Smooth muscle cell (in vitro differentiated cells): ENCODE data around the gene RRAS2. TPM values are rescaled to one million over a fixed set of nuclear protein-coding genes. Genes with fewer than 3 reads are reported as not detected.

ENCODE experiments used
- DNase-seq: peaks from one replicate; lab custom pipeline; 2025; ENCODE audit not compliant: unreplicated experiment; lab: John Stamatoyannopoulos, UW
- H2AFZ ChIP-seq: fragments of 200-600 bp; sonication (generic); 2 replicates; pipeline ENCODE4 v1.6.0; 2016; ENCODE audit warnings: antibody characterized with exemption, low read depth, mild to moderate bottlenecking
- H3F3A ChIP-seq: fragments of 200-600 bp; sonication (generic); 2 replicates; pipeline ENCODE4 v1.6.0; 2017; ENCODE audit warnings: antibody characterized with exemption, low read depth
- H3K27ac ChIP-seq: fragments of 200-600 bp; sonication (generic); 2 replicates; pipeline ENCODE4 v1.5.1; 2016; ENCODE audit warnings: low read depth, mild to moderate bottlenecking
- H3K27me3 ChIP-seq: fragments of 200-600 bp; sonication (generic); 2 replicates; pipeline ENCODE4 v1.6.1; 2016; ENCODE audit warnings: low read depth, mild to moderate bottlenecking
- H3K36me3 ChIP-seq: fragments of 200-600 bp; sonication (generic); 2 replicates; pipeline ENCODE4 v1.5.1; 2016; ENCODE audit warnings: low read depth
- H3K4me1 ChIP-seq: fragments of 200-600 bp; sonication (generic); 2 replicates; pipeline ENCODE4 v1.5.1; 2016; ENCODE audit warnings: low read depth
- H3K4me2 ChIP-seq: fragments of 200-600 bp; sonication (generic); 2 replicates; pipeline ENCODE4 v1.6.0; 2016; ENCODE audit warnings: mild to moderate bottlenecking
- H3K4me3 ChIP-seq: fragments of 200-600 bp; sonication (generic); 2 replicates; pipeline ENCODE4 v1.5.1; 2016; ENCODE audit warnings: mild to moderate bottlenecking
- H3K79me2 ChIP-seq: fragments of 200-600 bp; sonication (generic); 2 replicates; pipeline ENCODE4 v1.6.0; 2016; ENCODE audit warnings: low read depth, mild to moderate bottlenecking
- H3K9ac ChIP-seq: fragments of 200-600 bp; sonication (generic); 2 replicates; pipeline ENCODE4 v1.6.0; 2016; ENCODE audit warnings: low read depth
- H3K9me3 ChIP-seq: fragments of 200-600 bp; sonication (generic); replicated peaks from 2 replicates; pipeline ENCODE4 v1.5.1; 2016; ENCODE audit warnings: low read depth
- H4K20me1 ChIP-seq: fragments of 200-600 bp; sonication (generic); 2 replicates; pipeline ENCODE4 v1.6.0; 2016; ENCODE audit warnings: low read depth
- CTCF ChIP-seq: fragments of 200-600 bp; sonication (generic); IDR thresholded peaks from 2 replicates; pipeline ENCODE4 v1.5.1; 2017; ENCODE audit warnings: borderline replicate concordance, mild to moderate bottlenecking, antibody characterized with exemption; ENCODE audit not compliant: insufficient read depth, poor library complexity, severe bottlenecking
- WGBS: methylation state at CpG from one replicate; pipeline ENCODE4 v1.1.7; 2016; ENCODE audit warnings: low lambda C conversion rate; 5-methylcytosine and 5-hydroxymethylcytosine counted together
- polyA plus RNA-seq: library from polyadenylated mRNA; unstranded; fragments of >200 nt; fragmentation: Nextera tagmentation; extraction: Ambion mirVana; gene quantifications from 2 replicates; pipeline ENCODE4 v1.2.1, GENCODE V29; 2016
- total RNA-seq: library from RNA; depleted of rRNA; stranded (reverse); fragments of >200 nt; gene quantifications from 2 replicates; pipeline ENCODE4 v1.2.3, GENCODE V29; 2014

The RRAS2 gene
- total and polyA plus RNA-seq, 2 experiments from 2014 or later = 27.3 to 53.6 TPM

DNA sequence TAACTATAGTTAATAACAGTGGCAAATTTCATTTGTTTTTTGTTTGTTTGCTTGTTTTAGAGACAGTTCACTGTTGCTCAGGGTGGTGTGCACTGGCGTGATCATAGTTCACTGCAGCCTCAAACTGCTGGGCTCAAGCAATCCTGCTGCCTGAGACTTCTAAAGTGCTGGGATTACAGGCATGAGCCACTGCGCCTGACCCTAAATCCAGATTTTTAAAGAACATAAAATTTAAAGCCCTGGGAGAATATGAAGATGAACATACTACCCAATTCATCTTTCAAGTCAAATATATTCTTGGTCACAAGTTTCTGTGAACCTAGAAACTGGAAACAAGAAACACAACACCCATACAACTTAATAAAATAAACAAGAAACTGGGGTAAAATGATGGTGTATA, 28.1 kb downstream of the RRAS2 start:
- TF ChIP-seq CTCF = no peak
- Histone ChIP-seq H3K9ac (no peak overlapping the region), H3K36me3 (no peaks in the 10 kb centered on the region), H3K4me1 (peaks cover 3% of the 10 kb centered on the region), H3K4me3 (no peak overlapping the region), H4K20me1 (peaks cover 58% of the 10 kb centered on the region), H3K27me3 (no peaks in the 10 kb centered on the region), H3K27ac (no peak overlapping the region), H3F3A (no peaks in the 10 kb centered on the region), H3K9me3 (no peaks in the 10 kb centered on the region), H3K79me2 (peaks cover 90% of the 10 kb centered on the region), H3K4me2 (no peak overlapping the region), H2AFZ (no peak overlapping the region)
- DNase-seq = no peak
- WGBS = 45% methylated on average over 2 of the region's 2 CpGs

- Histone ChIP-seq H2AFZ (no peak overlapping the region), H3K4me1 (peaks cover 3% of the 10 kb centered on the region), H3K36me3 (no peaks in the 10 kb centered on the region), H3F3A (no peaks in the 10 kb centered on the region), H3K27ac (no peak overlapping the region), H3K9ac (no peak overlapping the region), H3K27me3 (no peaks in the 10 kb centered on the region), H3K4me2 (no peak overlapping the region), H3K9me3 (no peaks in the 10 kb centered on the region), H4K20me1 (peaks cover 56% of the 10 kb centered on the region), H3K79me2 (peaks cover 80% of the 10 kb centered on the region), H3K4me3 (no peak overlapping the region)
- no peak for DNase-seq
- no peak for TF ChIP-seq CTCF
- 87% methylated on average over 2 of the region's 2 CpGs for WGBS
Observed at GRCh38 chr11:14329702-14330101, 29.3 kb downstream of the RRAS2 start.

GRCh38 chr11:14327116-14327515, 31.9 kb downstream of the RRAS2 start:
- H4K20me1 ChIP-seq = peaks cover 46% of the 10 kb centered on the region

More at GRCh38 chr11:14327116-14327515, 31.9 kb downstream of the RRAS2 start:
- H3K36me3 ChIP-seq = no peaks in the 10 kb centered on the region
- H3K79me2 ChIP-seq = peaks cover 75% of the 10 kb centered on the region
- no peaks in the 10 kb centered on the region for H3F3A ChIP-seq
- no peaks in the 10 kb centered on the region for H3K9me3 ChIP-seq
- no peak overlapping the region for H3K4me2 ChIP-seq
- H3K9ac ChIP-seq = no peak overlapping the region
- no peaks in the 10 kb centered on the region for H3K27me3 ChIP-seq
- H3K27ac ChIP-seq = no peak overlapping the region
- peaks cover 3% of the 10 kb centered on the region for H3K4me1 ChIP-seq
- H2AFZ ChIP-seq = no peak overlapping the region
- TF ChIP-seq CTCF = no peak
- DNase-seq = no peak
- no peak overlapping the region for H3K4me3 ChIP-seq
